CD4-positive, alpha-beta T cell treated with Interleukin-12 subunit alpha and Interleukin-12 subunit beta, for 1 hour (primary cell): ENCODE results near the gene OR1J2.
"Not testable (repeated sequence)": the region's sequence is repeated elsewhere in the genome, so short reads cannot be mapped to it uniquely, and the experiment has no call there.

Experiments used
- DNase-seq: peaks from one replicate; pipeline ENCODE4 v3.0.0-alpha.2; 2020

OR1J2 gene

GRCh38 chr9:122510502-122510901 is at the start of gene OR1J2:
Gene OR1J2 (plus strand): TSS chr9:122510802. CDS start chr9:122510802, 0 bp downstream.
- no peak for DNase-seq

GRCh38 chr9:122463828-122464632 is 46.6 kb upstream of the OR1J2 start:
- DNase-seq: peak; percentile 13

- DNase-seq: peak; percentile 72
Measured at GRCh38 chr9:122464633-122465567, 45.7 kb upstream of the OR1J2 start.

GRCh38 chr9:122466456-122466855 is 44.1 kb upstream of the OR1J2 start:
- DNase-seq: no peak

- no peak for DNase-seq
Measured at GRCh38 chr9:122468735-122469134, 41.9 kb upstream of the OR1J2 start.

- DNase-seq: no peak
Measured at GRCh38 chr9:122474561-122474960, 36.0 kb upstream of the OR1J2 start.

- DNase-seq: no peak
Measured at GRCh38 chr9:122475717-122476116, 34.9 kb upstream of the OR1J2 start.

- no peak for DNase-seq
Measured at GRCh38 chr9:122477346-122477745, 33.3 kb upstream of the OR1J2 start.

- DNase-seq: no peak
Measured at GRCh38 chr9:122477826-122478225, 32.8 kb upstream of the OR1J2 start, which contains the start of gene OR1J1. Gene OR1J1 (minus strand): TSS chr9:122477926. CDS start chr9:122477926, 0 bp downstream.

- no peak for DNase-seq
Measured at GRCh38 chr9:122479062-122479461, 31.5 kb upstream of the OR1J2 start.

- peak; percentile 24 for DNase-seq
Measured at GRCh38 chr9:122498883-122499288, 11.7 kb upstream of the OR1J2 start.

GRCh38 chr9:122506964-122507363 is 3.6 kb upstream of the OR1J2 start:
- DNase-seq: no peak

GRCh38 chr9:122518226-122518625 is 7.6 kb downstream of the OR1J2 start:
- no peak for DNase-seq

GRCh38 chr9:122518841-122519240 is 8.2 kb downstream of the OR1J2 start, which contains the start of gene OR1J4:
Gene OR1J4 (plus strand): TSS chr9:122519141. CDS start chr9:122519141, 0 bp downstream.
- DNase-seq: no peak

GRCh38 chr9:122519376-122519775 is 8.8 kb downstream of the OR1J2 start:
- no peak for DNase-seq

- DNase-seq: no peak
Measured at GRCh38 chr9:122526602-122527001, 16.0 kb downstream of the OR1J2 start.

- DNase-seq: no peak
Measured at GRCh38 chr9:122527193-122527592, 16.6 kb downstream of the OR1J2 start, which contains the start of gene OR1N1. Gene OR1N1 (minus strand): TSS chr9:122527293. CDS start chr9:122527293, 0 bp downstream.

GRCh38 chr9:122531157-122531556 is 20.6 kb downstream of the OR1J2 start:
- not testable (repeated sequence) for DNase-seq

GRCh38 chr9:122536134-122536533 is 25.5 kb downstream of the OR1J2 start:
- DNase-seq: no peak

GRCh38 chr9:122537066-122537465 is 26.5 kb downstream of the OR1J2 start:
- not testable (repeated sequence) for DNase-seq

GRCh38 chr9:122538757-122539156 is 28.2 kb downstream of the OR1J2 start:
- no peak for DNase-seq

GRCh38 chr9:122546196-122546595 is 35.6 kb downstream of the OR1J2 start:
- DNase-seq: no peak

GRCh38 chr9:122551371-122551770 is 40.8 kb downstream of the OR1J2 start:
- DNase-seq: no peak
